Inflammatory macrophage treated with lipopolysaccharide for 1 hour (primary cell): ENCODE results near the gene ASMTL.
"Not testable (repeated sequence)": the region's sequence is repeated elsewhere in the genome, so short reads cannot be mapped to it uniquely, and the experiment has no call there.

ENCODE experiments used
- DNase-seq, 2 donors: peaks; one replicate each; pipeline ENCODE4 v3.0.0-alpha.2; 2020 to 2022

The ASMTL gene

GRCh38 chrX:1453951-1454785, 1.5 kb upstream of the ASMTL start:
- DNase-seq, result peak; percentile 64 to 96

DNA sequence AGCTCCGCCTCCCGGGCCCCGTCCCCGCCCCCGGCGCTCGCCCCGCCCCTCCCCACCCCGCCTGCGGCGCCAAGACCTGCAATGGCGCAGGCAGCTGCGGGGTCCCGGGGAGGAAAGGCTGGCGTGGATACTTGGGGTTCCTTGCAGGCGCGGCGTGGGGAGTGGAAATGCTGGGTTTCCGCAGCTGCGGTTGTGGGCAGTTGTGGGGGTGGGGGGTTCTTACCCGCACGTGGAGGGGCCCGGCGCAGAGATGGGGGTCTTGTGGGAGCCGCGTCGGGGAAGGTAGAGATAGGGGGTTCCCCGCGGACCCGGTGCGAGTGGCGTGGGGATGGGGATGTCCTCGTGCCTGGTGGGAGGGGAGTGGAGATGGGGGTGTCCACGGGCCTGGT, 680 bp upstream of the ASMTL start:
- no peak for DNase-seq

DNA sequence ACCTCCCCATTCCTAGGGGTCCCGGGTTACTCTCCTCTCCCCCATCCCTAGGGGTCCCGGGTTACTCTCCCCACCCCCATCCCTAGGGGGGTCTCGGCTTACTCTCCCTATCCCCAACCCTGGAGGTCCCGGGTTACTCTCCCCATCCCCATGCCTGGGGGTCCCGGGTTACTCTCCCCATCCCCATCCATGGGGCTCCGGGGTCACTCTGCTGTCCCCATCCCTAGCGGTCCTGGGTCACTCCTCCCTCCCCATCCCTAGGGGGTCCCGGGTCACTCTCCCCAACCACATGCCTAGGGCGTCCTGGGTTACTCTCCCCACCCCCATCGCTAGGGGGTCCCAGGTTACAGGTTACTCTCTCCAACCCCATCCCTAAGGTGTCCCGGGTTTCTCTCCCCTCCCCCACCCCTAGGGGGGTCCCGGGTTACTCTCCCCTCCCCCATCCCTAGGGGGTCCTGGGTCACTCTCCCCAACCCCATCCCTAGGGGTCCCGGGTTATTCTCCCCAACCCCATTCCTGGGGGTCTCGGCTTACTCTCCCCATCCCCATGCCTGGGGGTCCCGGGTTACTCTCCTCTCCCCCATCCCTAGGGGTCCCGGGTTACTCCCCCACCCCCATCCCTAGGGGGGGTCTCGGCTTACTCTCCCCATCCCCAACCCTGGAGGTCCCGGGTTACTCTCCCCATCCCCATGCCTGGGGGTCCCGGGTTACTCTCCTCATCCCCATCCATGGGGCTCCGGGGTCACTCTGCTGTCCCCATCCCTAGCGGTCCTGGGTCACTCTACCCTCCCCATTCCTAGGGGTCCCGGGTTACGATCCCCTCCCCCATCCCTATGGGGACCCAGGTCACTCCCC, 821 bp downstream of the ASMTL start:
- no peak for DNase-seq

DNA sequence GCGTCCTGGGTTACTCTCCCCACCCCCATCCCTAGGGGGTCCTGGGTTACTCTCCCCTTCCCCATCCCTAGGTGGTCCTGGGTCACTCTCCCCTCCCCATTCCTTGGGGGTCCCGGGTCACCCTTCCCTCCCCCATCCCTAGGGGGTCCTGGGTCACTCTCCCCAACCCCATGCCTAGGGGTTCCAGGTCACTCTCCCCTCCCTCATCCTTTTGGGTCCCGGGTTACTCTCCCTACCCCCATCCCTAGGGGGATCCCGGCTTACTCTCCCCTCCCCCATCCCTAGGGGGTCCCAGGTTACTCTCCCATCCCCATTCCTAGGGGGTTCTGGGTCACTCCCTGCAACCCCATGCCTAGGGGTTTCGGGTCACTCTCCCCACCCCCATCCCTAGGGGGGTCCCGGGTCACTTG, 1.5 kb downstream of the ASMTL start:
- DNase-seq, result no peak

- no peak for DNase-seq
Observed at GRCh38 chrX:1450361-1451161, 2.1 kb downstream of the ASMTL start.

- no peak for DNase-seq
Observed at GRCh38 chrX:1449823-1450149, 2.9 kb downstream of the ASMTL start.

DNA sequence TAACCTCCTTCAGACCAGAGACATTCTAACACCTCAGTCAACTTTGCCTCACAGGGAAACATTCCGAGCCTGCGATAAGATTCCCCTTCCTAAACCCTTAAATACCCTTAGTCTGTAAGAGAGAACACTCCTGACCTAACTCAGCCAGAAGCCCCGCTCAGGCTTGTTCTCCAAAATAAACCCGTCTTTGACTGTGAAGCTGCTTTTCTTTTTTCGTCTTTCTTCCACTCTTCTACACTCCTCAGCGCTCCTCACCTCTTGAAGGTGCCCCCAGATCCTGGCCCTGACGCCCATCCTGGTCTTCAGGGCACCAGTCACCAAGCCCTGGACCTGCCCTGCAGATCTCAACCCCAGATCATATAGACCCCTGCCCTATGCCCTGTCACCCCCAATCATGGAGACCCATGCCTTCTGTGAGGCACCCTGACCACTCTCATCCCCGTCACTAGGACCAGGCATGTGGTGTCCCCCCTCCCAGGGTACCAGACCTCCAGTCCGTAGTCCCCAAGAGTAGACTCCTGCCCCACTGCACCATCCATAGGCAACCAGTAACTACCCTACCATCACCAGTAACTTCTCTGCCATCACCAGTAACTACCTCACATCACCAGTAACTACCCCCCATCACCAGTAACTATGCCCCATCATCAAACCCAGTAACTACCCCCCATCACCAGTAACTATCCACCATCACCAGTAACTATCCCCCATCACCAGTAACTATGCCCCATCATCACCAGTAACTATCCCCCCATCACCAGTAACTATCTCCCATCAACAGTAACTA, 3.5 kb downstream of the ASMTL start:
- no peak for DNase-seq

GRCh38 chrX:1448573-1449001, 4.1 kb downstream of the ASMTL start:
- not testable (repeated sequence) for DNase-seq

- not testable (repeated sequence) for DNase-seq
Observed at GRCh38 chrX:1447969-1448572, 4.6 kb downstream of the ASMTL start.

- peak in 1 of 2 donors; percentile 11 for DNase-seq
Observed at GRCh38 chrX:1446984-1447968, 5.4 kb downstream of the ASMTL start.

DNA sequence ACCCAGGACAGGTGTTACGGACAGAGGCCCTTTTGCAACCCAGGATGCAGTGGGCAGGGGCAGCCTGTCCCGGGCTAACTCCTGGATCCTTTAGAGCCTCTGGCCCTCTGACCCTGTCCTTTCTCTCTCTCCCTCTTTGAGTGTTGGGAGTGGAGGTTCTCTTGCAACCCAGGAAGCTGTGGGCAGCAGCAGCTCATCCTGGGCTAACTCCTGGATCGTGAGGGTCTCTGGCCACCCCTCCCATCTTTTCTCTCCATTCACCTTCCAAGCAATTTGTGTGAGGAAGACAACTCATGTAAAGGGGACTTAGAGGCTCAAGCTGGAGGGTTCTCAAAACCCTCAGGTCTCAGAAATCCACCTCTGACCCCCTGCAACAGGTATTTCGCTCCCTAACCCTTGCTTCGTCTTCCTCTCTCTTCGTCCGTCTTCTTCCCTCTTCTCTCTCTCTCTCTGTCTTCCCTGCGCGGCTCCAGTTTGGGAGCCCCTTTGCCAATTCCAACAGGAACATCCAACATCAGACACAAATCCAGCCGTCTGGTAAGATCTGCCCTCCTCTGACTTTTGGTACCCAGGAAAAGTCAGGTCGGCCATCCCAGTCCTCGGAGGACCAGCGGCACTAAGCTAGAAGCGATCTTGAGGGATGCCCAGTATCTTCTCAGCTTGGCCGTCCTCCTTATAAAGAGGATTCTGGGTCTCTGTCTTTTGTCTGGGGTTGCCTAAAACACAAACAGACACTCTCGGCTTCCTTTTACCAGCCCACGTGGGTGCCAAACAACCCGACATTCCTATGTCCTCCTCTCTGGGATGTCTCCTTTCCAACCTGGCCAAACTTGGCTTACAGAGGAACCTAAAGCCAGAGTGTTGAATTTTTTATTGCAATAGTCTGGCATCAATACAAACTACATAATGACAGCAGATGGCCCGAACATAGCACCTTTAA, 7.9 kb downstream of the ASMTL start:
- no peak for DNase-seq

DNA sequence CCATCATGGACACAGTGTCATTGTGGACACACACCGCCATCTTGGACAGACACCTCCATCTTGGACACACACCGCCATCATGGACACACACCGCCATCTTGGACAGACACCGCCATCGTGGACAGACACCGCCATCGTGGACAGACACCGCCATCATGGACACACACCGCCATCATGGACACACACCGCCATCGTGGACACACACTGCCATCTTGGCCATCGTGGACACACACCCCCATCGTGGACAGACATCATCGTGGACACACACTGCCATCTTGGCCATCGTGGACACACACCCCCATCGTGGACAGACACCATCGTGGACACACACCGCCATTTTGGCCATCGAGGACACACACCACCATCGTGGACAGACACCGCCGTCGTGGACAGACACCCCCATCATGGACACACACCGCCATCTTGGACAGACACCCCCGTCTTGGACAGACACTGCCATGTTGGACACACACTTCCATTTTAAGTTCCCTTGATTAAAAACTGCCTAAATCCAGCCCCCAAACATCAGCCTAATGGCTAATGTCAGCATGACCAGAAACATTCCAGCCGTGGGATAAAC, 9.1 kb downstream of the ASMTL start:
- DNase-seq, result no peak

DNA sequence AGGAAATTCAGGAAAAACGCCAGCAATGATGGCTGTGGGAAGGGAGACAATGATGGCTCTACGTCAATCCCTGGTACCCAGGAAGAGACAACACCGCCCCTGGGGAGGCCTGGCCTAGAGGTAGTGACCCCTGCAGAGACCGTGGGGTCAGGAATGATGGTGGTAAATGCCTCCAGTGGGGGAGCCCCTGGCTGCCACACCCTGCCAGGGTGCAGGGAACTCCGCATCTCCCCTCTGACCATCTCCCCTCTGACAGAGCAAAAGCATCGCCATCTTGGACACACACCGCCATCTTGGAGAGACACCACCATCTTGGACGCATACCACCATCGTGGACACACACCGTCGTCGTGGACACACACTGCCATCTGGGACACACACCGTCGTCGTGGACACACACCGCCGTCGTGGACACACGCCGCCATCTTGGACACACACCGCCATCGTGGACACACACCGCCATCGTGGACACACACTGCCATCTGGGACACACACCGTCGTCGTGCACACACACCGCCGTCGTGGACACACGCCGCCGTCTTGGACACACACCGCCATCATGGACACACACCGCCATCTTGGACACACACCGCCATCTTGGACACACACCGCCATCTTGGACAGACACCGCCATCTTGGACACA, 9.9 kb downstream of the ASMTL start:
- DNase-seq, result no peak

DNA sequence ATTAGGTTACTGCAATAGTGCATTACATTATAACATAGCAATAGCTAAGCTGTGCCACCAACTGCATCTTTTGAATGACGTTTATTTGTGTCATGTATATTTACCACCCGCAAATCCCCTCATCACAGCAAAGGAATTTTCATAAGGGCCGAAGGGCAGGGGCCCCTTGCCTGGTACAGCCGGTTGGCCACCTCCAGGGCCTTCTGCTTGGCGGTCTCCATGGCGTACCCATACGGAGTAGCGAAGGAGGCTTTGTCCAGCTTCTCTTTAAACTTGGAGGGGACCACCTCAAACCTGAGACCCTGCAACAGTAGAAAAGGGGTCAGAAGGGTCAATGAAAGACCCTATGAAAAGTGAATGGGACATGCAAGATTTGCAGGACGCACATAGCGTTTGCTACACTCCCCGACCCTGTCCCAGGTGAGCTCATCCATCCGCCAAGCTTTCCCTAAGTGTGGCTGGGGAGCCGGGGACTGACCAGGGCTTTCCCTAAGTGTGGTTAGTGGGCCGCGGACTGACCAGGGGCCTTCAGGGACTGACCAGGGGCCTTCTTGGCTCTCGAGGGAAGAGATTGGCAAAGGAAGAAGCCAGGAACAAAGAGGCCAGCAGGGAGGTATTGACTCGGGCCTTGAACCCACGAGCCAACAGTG, 10.6 kb downstream of the ASMTL start:
- no peak for DNase-seq

DNA sequence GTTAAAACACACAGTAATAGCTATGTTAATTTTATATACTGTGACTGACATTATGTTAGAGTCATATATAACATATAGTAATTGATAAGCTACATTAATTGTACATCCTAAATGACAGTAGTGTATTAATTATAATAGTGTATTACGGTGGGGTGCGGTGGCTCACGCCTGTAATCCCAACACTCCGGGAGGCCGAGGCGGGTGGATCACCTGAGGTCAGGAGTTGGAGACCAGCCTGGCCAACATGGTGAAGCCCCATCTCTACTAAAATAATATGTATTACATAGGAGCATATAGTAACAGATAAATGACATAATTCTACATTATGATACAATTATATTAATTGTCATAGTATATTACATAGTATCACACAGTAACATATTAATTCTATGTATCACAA, 12.2 kb downstream of the ASMTL start:
- DNase-seq, result no peak

DNA sequence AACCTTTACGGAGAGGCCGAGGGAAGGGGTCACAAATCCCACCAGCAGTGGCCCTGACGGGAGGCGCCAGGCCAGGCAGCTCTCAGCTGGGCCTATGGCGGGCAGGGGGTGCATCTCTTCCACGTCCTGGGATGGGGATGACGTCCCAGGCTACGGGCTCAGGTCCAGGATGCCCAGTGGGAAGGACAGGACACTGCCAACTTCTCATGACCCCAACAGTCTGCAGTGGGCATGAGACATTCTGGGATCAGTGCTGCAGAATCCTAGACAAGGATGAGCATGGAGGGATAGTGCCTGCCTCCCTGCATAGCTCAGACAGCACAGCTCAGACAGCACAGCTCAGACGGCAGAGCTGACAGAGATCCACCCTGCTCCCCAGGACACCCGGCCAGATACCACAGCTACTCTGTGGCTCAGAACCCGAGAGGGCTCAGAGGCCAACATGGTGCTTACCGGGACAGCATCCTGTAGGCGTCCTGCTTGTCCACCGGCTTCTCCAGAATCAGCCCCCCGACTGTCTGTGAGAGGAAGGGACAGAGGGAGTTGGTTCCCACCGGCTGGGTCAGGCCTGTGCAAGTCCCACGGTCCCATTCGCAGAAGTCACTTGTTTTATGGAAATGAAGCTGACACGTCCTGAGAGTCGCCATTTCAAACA, 17.3 kb downstream of the ASMTL start:
- DNase-seq, result no peak

- DNase-seq, result no peak
Observed at GRCh38 chrX:1434871-1435240, 17.9 kb downstream of the ASMTL start.
